ENCODE data around the gene THAP3. TPM values are rescaled to one million over a fixed set of nuclear protein-coding genes. Genes with fewer than 3 reads are reported as not detected.

THAP3 gene
- total and polyA plus RNA-seq, 9 of the 15 experiments (the other 6 are each of a cell fraction or from before 2014, with no cell fraction given) = 1.9 to 31.2 (median 18.2) TPM

GRCh38 chr1:6625584-6626149 is 999 bp downstream of the THAP3 start (continued):
- TF ChIP-seq HDAC2 (IDR thresholded peaks at IDR 0.05) (0 out of 2 replicates have a peak, but pooled peaks have one; percentile 33), ZNF24 (IDR thresholded peaks at IDR 0.05) (no peak), SMARCA4 (IDR thresholded peaks at IDR 0.05) (peak; percentile 31; the same call in 1 of the 2 replicates), RBM22 (IDR thresholded peaks at IDR 0.05; ENCODE audit: low read depth, low read length, poor library complexity, severe bottlenecking) (no peak), ADNP (tag; IDR thresholded peaks at IDR 0.05) (no peak), BCOR (IDR thresholded peaks at IDR 0.05) (no peak), HMGXB4 (CRISPR knock-in tag; IDR thresholded peaks at IDR 0.05) (0 out of 2 replicates have a peak, but pooled peaks have one; percentile 60), ZNF239 (CRISPR knock-in tag; IDR thresholded peaks at IDR 0.05) (no peak), NCOA6 (IDR thresholded peaks at IDR 0.05) (no peak), FOXK1 (CRISPR knock-in tag; IDR thresholded peaks at IDR 0.05; ENCODE audit: borderline replicate concordance) (0 out of 2 replicates have a peak, but pooled peaks have one; percentile 14), SMARCB1 (IDR thresholded peaks at IDR 0.05; ENCODE audit: insufficient read length, low read depth) (peak; percentile 28), HDAC1 (IDR thresholded peaks at IDR 0.05) (peak in 1 of 2 experiments; percentile 49; a peak in 1 of 4 replicates), SIN3A (IDR thresholded peaks at IDR 0.05; ENCODE audit: borderline replicate concordance in 2 of 2, control insufficient read depth in 1 of 2, low read depth in 2 of 2, low read length in 2 of 2) (peak; percentile 17 to 31; a peak in 2 of 4 replicates), E4F1 (CRISPR knock-in tag; IDR thresholded peaks at IDR 0.05; ENCODE audit: borderline replicate concordance) (no peak)

All from K562 (cell line).